Ovary (tissue), 3 donors: ENCODE data around the gene COBL.

Source experiments
- CTCF ChIP-seq, 3 donors: fragments of 450-650 bp in 2 of 3; fragments of 200-600 bp in 1 of 3; IDR thresholded peaks; one replicate each; pipeline versions ENCODE4 v1.5.1 to v1.8.0; 2016 to 2022; ENCODE audit warnings: antibody characterized with exemption in 3 of 3, mild to moderate bottlenecking in 1 of 3
- EP300 ChIP-seq: sonication (generic); formaldehyde crosslinking; IDR thresholded peaks from one replicate; pipeline ENCODE4 v1.6.1; 2017; ENCODE audit warnings: antibody characterized with exemption
- POLR2A ChIP-seq: fragments of 450-650 bp; IDR thresholded peaks from one replicate; pipeline ENCODE4 v1.6.1; 2017; ENCODE audit warnings: antibody characterized with exemption, mild to moderate bottlenecking, moderate library complexity
- donor health status: DM: no; HTN: no; CAD: no.

- TF ChIP-seq EP300 (no peak), CTCF (IDR thresholded peaks at IDR 0.05) (no peak), POLR2A (no peak)
Observed at GRCh38 chr7:51366172-51366728, 49.6 kb upstream of the COBL start.
